ENCODE measurements around the gene FAM187B.
A peak's percentile ranks its signal among the peaks of the same experiment; 100 is the strongest.

- TF ChIP-seq CTCF (IDR thresholded peaks at IDR 0.05 in 8 of 11, conservative IDR thresholded peaks at IDR 0.05 in 3 of 11) (no peak), POLR2A (IDR thresholded peaks at IDR 0.05) (no peak), POLR2AphosphoS5 (IDR thresholded peaks at IDR 0.05) (peak in 1 of 3 donors; percentile 81)
Observed at GRCh38 chr19:35240327-35240726, 11.8 kb upstream of the FAM187B start.

Measured in spleen (tissue), 7 donors.